ENCODE data around the gene FNDC3B. TPM values are rescaled to one million over a fixed set of nuclear protein-coding genes. Genes with fewer than 3 reads are reported as not detected.

The FNDC3B gene
- total RNA-seq, 2 experiments from 2014 or later, result 14.4 to 17.8 TPM

GRCh38 chr3:172057624-172058327 is 18.4 kb downstream of the FNDC3B start:
- H3K9me3 Mint-ChIP-seq, result no peaks in the 10 kb centered on the region
- H3K27me3 Mint-ChIP-seq, result no peaks in the 10 kb centered on the region
- H3K27ac Mint-ChIP-seq, result no peak overlapping the region
- DNase-seq, result no peak
- H3K36me3 Mint-ChIP-seq, result no peaks in the 10 kb centered on the region
- intact Hi-C loops (cut with micrococcal nuclease), result no loop called here
- CTCF ChIA-PET, result interaction anchor here (1.1 kb wide), 1 partner anchor 12 kb away, joined by 5 read pairs; no protein-coding TSS in a partner anchor
- POLR2A ChIA-PET, result no interaction called here
- H3K4me1 Mint-ChIP-seq (ENCODE audit: low read depth), result peaks cover 24% of the 10 kb centered on the region
- no peak overlapping the region for H3K4me3 Mint-ChIP-seq

- no peaks in the 10 kb centered on the region for H3K9me3 Mint-ChIP-seq
- DNase-seq, result no peak
- no peak overlapping the region for H3K4me3 Mint-ChIP-seq
- ChIA-PET CTCF (no interaction called here), POLR2A (no interaction called here)
- intact Hi-C loops (cut with micrococcal nuclease), result no loop called here
- H3K4me1 Mint-ChIP-seq (ENCODE audit: low read depth), result peaks cover 25% of the 10 kb centered on the region
- no peak overlapping the region for H3K27ac Mint-ChIP-seq
- peaks cover 3% of the 10 kb centered on the region for H3K36me3 Mint-ChIP-seq
- H3K27me3 Mint-ChIP-seq, result no peaks in the 10 kb centered on the region
Observed at GRCh38 chr3:172059532-172059931, 20.2 kb downstream of the FNDC3B start.

- peaks cover 5% of the 10 kb centered on the region for H3K36me3 Mint-ChIP-seq
- ChIA-PET POLR2A (no interaction called here), CTCF (no interaction called here)
- no peaks in the 10 kb centered on the region for H3K27me3 Mint-ChIP-seq
- no peak overlapping the region for H3K4me3 Mint-ChIP-seq
- no peak for DNase-seq
- H3K9me3 Mint-ChIP-seq, result no peaks in the 10 kb centered on the region
- intact Hi-C loops (cut with micrococcal nuclease), result no loop called here
- H3K27ac Mint-ChIP-seq, result no peak overlapping the region
- H3K4me1 Mint-ChIP-seq (ENCODE audit: low read depth), result peaks cover 21% of the 10 kb centered on the region
Observed at GRCh38 chr3:172060234-172060633, 20.9 kb downstream of the FNDC3B start.

GRCh38 chr3:172061724-172062184 is 22.4 kb downstream of the FNDC3B start:
- Mint-ChIP-seq H3K4me1 (ENCODE audit: low read depth) (peaks cover 22% of the 10 kb centered on the region), H3K27me3 (no peaks in the 10 kb centered on the region), H3K9me3 (no peaks in the 10 kb centered on the region), H3K27ac (no peak overlapping the region), H3K36me3 (peaks cover 5% of the 10 kb centered on the region), H3K4me3 (no peak overlapping the region)
- no peak for DNase-seq
- CTCF ChIA-PET, result no interaction called here
- POLR2A ChIA-PET, result no interaction called here
- intact Hi-C loops (cut with micrococcal nuclease), result no loop called here

- Mint-ChIP-seq H3K27me3 (no peaks in the 10 kb centered on the region), H3K36me3 (peaks cover 5% of the 10 kb centered on the region), H3K4me1 (ENCODE audit: low read depth) (peaks cover 24% of the 10 kb centered on the region), H3K4me3 (no peak overlapping the region), H3K9me3 (no peaks in the 10 kb centered on the region), H3K27ac (no peak overlapping the region)
- POLR2A ChIA-PET, result no interaction called here
- CTCF ChIA-PET, result no interaction called here
- intact Hi-C loops (cut with micrococcal nuclease), result no loop called here
- no peak for DNase-seq
Observed at GRCh38 chr3:172062761-172063160, 23.4 kb downstream of the FNDC3B start.

GRCh38 chr3:172063456-172064432 is 24.4 kb downstream of the FNDC3B start:
- Mint-ChIP-seq H3K4me3 (no peak overlapping the region), H3K9me3 (no peaks in the 10 kb centered on the region), H3K27ac (no peak overlapping the region), H3K36me3 (peaks cover 5% of the 10 kb centered on the region), H3K4me1 (ENCODE audit: low read depth) (peaks cover 26% of the 10 kb centered on the region), H3K27me3 (no peaks in the 10 kb centered on the region)
- intact Hi-C loops (cut with micrococcal nuclease), result no loop called here
- DNase-seq, result no peak
- POLR2A ChIA-PET, result no interaction called here
- CTCF ChIA-PET, result no interaction called here

GRCh38 chr3:172065527-172065926 is 26.1 kb downstream of the FNDC3B start:
- POLR2A ChIA-PET, result no interaction called here
- no peaks in the 10 kb centered on the region for H3K27me3 Mint-ChIP-seq
- no peak for DNase-seq
- peaks cover 5% of the 10 kb centered on the region for H3K36me3 Mint-ChIP-seq
- H3K4me1 Mint-ChIP-seq (ENCODE audit: low read depth), result peaks cover 26% of the 10 kb centered on the region
- no peak overlapping the region for H3K27ac Mint-ChIP-seq
- H3K4me3 Mint-ChIP-seq, result no peak overlapping the region
- CTCF ChIA-PET, result no interaction called here
- no peaks in the 10 kb centered on the region for H3K9me3 Mint-ChIP-seq
- intact Hi-C loops (cut with micrococcal nuclease), result no loop called here

- H3K4me3 Mint-ChIP-seq, result no peak overlapping the region
- intact Hi-C loops (cut with micrococcal nuclease), result no loop called here
- POLR2A ChIA-PET, result no interaction called here
Observed at GRCh38 chr3:172065967-172066762, 26.8 kb downstream of the FNDC3B start.

GRCh38 chr3:172066880-172067796 is 27.8 kb downstream of the FNDC3B start:
- DNase-seq, result no peak
- no peaks in the 10 kb centered on the region for H3K9me3 Mint-ChIP-seq

More at GRCh38 chr3:172065967-172066762, 26.8 kb downstream of the FNDC3B start:
- Mint-ChIP-seq H3K9me3 (no peaks in the 10 kb centered on the region), H3K4me1 (ENCODE audit: low read depth) (peaks cover 26% of the 10 kb centered on the region), H3K27ac (no peak overlapping the region), H3K27me3 (no peaks in the 10 kb centered on the region), H3K36me3 (peaks cover 5% of the 10 kb centered on the region)
- DNase-seq, result no peak
- CTCF ChIA-PET, result no interaction called here

GRCh38 chr3:172067837-172068440 is 28.6 kb downstream of the FNDC3B start:
- Mint-ChIP-seq H3K4me1 (ENCODE audit: low read depth) (peaks cover 23% of the 10 kb centered on the region), H3K4me3 (no peak overlapping the region), H3K27ac (no peak overlapping the region), H3K9me3 (no peaks in the 10 kb centered on the region), H3K36me3 (peaks cover 5% of the 10 kb centered on the region), H3K27me3 (no peaks in the 10 kb centered on the region)
- no peak for DNase-seq
- intact Hi-C loops (cut with micrococcal nuclease), result no loop called here
- ChIA-PET CTCF (no interaction called here), POLR2A (no interaction called here)

More at GRCh38 chr3:172066880-172067796, 27.8 kb downstream of the FNDC3B start:
- H3K4me1 Mint-ChIP-seq (ENCODE audit: low read depth), result peaks cover 24% of the 10 kb centered on the region
- CTCF ChIA-PET, result no interaction called here
- intact Hi-C loops (cut with micrococcal nuclease), result no loop called here
- POLR2A ChIA-PET, result no interaction called here
- no peak overlapping the region for H3K27ac Mint-ChIP-seq
- H3K4me3 Mint-ChIP-seq, result no peak overlapping the region
- peaks cover 5% of the 10 kb centered on the region for H3K36me3 Mint-ChIP-seq
- no peaks in the 10 kb centered on the region for H3K27me3 Mint-ChIP-seq

- ChIA-PET CTCF (no interaction called here), POLR2A (no interaction called here)
- no peak for DNase-seq
- H3K4me1 Mint-ChIP-seq (ENCODE audit: low read depth), result peaks cover 21% of the 10 kb centered on the region
- no peaks in the 10 kb centered on the region for H3K9me3 Mint-ChIP-seq
- no peaks in the 10 kb centered on the region for H3K27me3 Mint-ChIP-seq
- H3K4me3 Mint-ChIP-seq, result no peak overlapping the region
- peaks cover 12% of the 10 kb centered on the region for H3K36me3 Mint-ChIP-seq
- no peak overlapping the region for H3K27ac Mint-ChIP-seq
- intact Hi-C loops (cut with micrococcal nuclease), result no loop called here
Observed at GRCh38 chr3:172068977-172069376, 29.6 kb downstream of the FNDC3B start.

Measured in activated CD4-positive, alpha-beta memory T cell treated with anti-CD3 and anti-CD28 coated beads for 36 hours (primary cell).